K562 (cell line): ENCODE results near the gene MYO1E. TPM values are rescaled to one million over a fixed set of nuclear protein-coding genes. Genes with fewer than 3 reads are reported as not detected.

Source experiments
- ATAC-seq: fragments of 200-7000 bp; cut with Tn5 transposase; 3 replicates; pipeline ENCODE4 v1.9.1; 2020; ENCODE audit warnings: moderate library complexity
- BruUV-seq: library from RNA; stranded (reverse); fragments of 400-500 nt; replicated peaks from 2 replicates; lab custom pipeline; 2021; lab: Mats Ljungman, UMichigan
- CTCF ChIA-PET: fragments of 300-600 bp; formaldehyde crosslinking; extraction: SDS; loops from one replicate; lab custom pipeline; 2021; ENCODE audit warnings: low intra/inter-chr PET ratio; lab: Yijun Ruan, JAX
- POLR2A ChIA-PET: fragments of 300-600, 350-650 bp; sonication (Branson Sonifier 250); formaldehyde crosslinking; extraction: SDS; loops from one replicate; lab custom pipeline; 2021; ENCODE audit warnings: antibody characterized with exemption, inconsistent platforms; lab: Yijun Ruan, JAX
- DNase-seq, 4 experiments: peaks; one replicate each; pipeline versions ENCODE4 v3.0.0 to v3.0.0-alpha.2; 2011 to 2018; ENCODE audit warnings: low spot score in 3 of 4, mixed read lengths in 3 of 4; ENCODE audit errors: extremely low read depth in 1 of 4
- FAIRE-seq: peaks from 2 replicates; lab custom pipeline; 2011; peaks lifted over from hg19 to GRCh38; lab: Jason Lieb, UNC
- H2AFZ ChIP-seq: 2 replicates; pipeline ENCODE4 v1.6.0; 2011; ENCODE audit warnings: low read depth, low read length, control low read depth, inconsistent platforms
- H3K27ac ChIP-seq: fragments of 200-600 bp; 3 replicates; pipeline ENCODE4 v1.8.0; 2011; ENCODE audit warnings: low read depth, mild to moderate bottlenecking, control low read depth, inconsistent platforms, low read length, moderate library complexity, mixed read lengths; ENCODE audit errors: extremely low read depth
- H3K27me3 ChIP-seq, 2 experiments: fragments of 300-600 bp in 1 of 2; 2 replicates in 1 of 2; 3 replicates in 1 of 2; pipeline versions ENCODE4 v1.6.0 to v1.8.0; 2011; ENCODE audit warnings: inconsistent platforms in 2 of 2, low read length in 2 of 2, mild to moderate bottlenecking in 1 of 2, mixed read lengths in 1 of 2, moderate library complexity in 1 of 2; ENCODE audit not compliant: control insufficient read depth in 2 of 2, insufficient read depth in 2 of 2
- H3K36me3 ChIP-seq: fragments of 300-600 bp; 3 replicates; pipeline ENCODE4 v1.8.0; 2011; ENCODE audit warnings: mild to moderate bottlenecking, low read length, inconsistent platforms; ENCODE audit not compliant: control insufficient read depth, insufficient read depth
- H3K4me1 ChIP-seq, 2 experiments: fragments of 200-600 bp in 1 of 2; replicated peaks in 1 of 2; 2 replicates in 1 of 2; 3 replicates in 1 of 2; pipeline versions ENCODE4 v1.5.1 to v1.8.0; 2011; ENCODE audit warnings: inconsistent platforms in 2 of 2, low read length in 2 of 2, mild to moderate bottlenecking in 1 of 2, mixed read lengths in 1 of 2, moderate library complexity in 1 of 2; ENCODE audit not compliant: control insufficient read depth in 2 of 2, insufficient read depth in 2 of 2
- H3K4me2 ChIP-seq: 2 replicates; pipeline ENCODE4 v1.6.1; 2011; ENCODE audit warnings: low read length, control low read depth, inconsistent platforms, mixed read lengths; ENCODE audit not compliant: insufficient read depth
- H3K4me3 ChIP-seq: fragments of 200-600 bp; sonication (generic), shearing (Covaris generic); 2 replicates; pipeline ENCODE4 v1.5.1; 2016; ENCODE audit warnings: control low read depth, inconsistent platforms
- H3K79me2 ChIP-seq: fragments of 200-600 bp; 3 replicates; pipeline ENCODE4 v1.8.0; 2011; ENCODE audit warnings: low read length, inconsistent platforms; ENCODE audit not compliant: control insufficient read depth, insufficient read depth
- H3K9ac ChIP-seq, 2 experiments: 2 replicates each; pipeline versions ENCODE4 v1.6.0 to v1.6.1; 2011; ENCODE audit warnings: low read depth in 2 of 2, low read length in 2 of 2, control low read depth in 1 of 2, inconsistent platforms in 1 of 2, mild to moderate bottlenecking in 1 of 2, mixed read lengths in 1 of 2; ENCODE audit not compliant: insufficient read depth in 1 of 2
- H3K9me1 ChIP-seq: one replicate; pipeline ENCODE4 v1.6.0; 2011; ENCODE audit warnings: inconsistent platforms, mild to moderate bottlenecking, low read length, moderate library complexity; ENCODE audit not compliant: control insufficient read depth, insufficient read depth
- H3K9me3 ChIP-seq: replicated peaks from 2 replicates; pipeline ENCODE4 v1.5.1; 2011; ENCODE audit warnings: low read depth, low read length, inconsistent platforms; ENCODE audit not compliant: control insufficient read depth, insufficient read depth
- H4K20me1 ChIP-seq: replicated peaks from 2 replicates; pipeline ENCODE4 v1.6.1; 2011; ENCODE audit warnings: low read length, inconsistent platforms, mixed read lengths; ENCODE audit not compliant: control insufficient read depth, insufficient read depth
- CBFB ChIP-seq: sonication (generic); formaldehyde crosslinking; IDR thresholded peaks from 2 replicates; pipeline ENCODE4 v1.4.0; 2020; ENCODE audit warnings: mild to moderate bottlenecking, missing genetic modification reagents
- ILF3 ChIP-seq: fragments of 450-650 bp; IDR thresholded peaks from 2 replicates; pipeline ENCODE4 v1.6.1; 2018; ENCODE audit warnings: antibody characterized with exemption, mild to moderate bottlenecking, moderate library complexity, borderline replicate concordance
- ILK ChIP-seq: fragments of 450-650 bp; IDR thresholded peaks from 2 replicates; pipeline ENCODE4 v1.6.1; 2016; ENCODE audit warnings: missing genetic modification characterization, low read depth, mild to moderate bottlenecking, missing compliant biosample characterization, moderate library complexity, borderline replicate concordance
- NEUROD1 ChIP-seq: fragments of 150-350 bp; IDR thresholded peaks from 2 replicates; pipeline ENCODE4 v1.6.1; 2014; ENCODE audit warnings: borderline replicate concordance, low read length, low read depth; ENCODE audit not compliant: partially characterized antibody
- WGBS: fragments of 100-300 bp; shearing (Covaris generic); methylation state at CpG from one replicate; pipeline ENCODE4 v1.1.6; 2016; ENCODE audit warnings: low coverage, mixed read lengths; ENCODE audit not compliant: insufficient coverage; ENCODE audit errors: missing lambda C conversion rate; 5-methylcytosine and 5-hydroxymethylcytosine counted together
- in situ Hi-C: fragments of 300-500 bp; cut with MboI; formaldehyde crosslinking; loops from 4 replicates; pipeline ENCODE4 v1.15.0; 2018; ENCODE audit warnings: inconsistent platforms, mixed read lengths
- intact Hi-C: fragments of 100-400 bp; cut with micrococcal nuclease; formaldehyde crosslinking; loops from 2 replicates; pipeline ENCODE4 v1.14.2; 2022
- polyA plus RNA-seq, 8 experiments: library from polyadenylated mRNA; depleted of rRNA in 4 of 8; stranded (reverse) in 5 of 8; unstranded in 3 of 8; fragments of >200 nt; fragmentation: Nextera tagmentation in 2 of 8; fragmentation: Illumina TruSeq in 1 of 8; extraction: Ambion mirVana in 2 of 8; extraction: Trizol in 1 of 8; gene quantifications; 2 replicates each; pipeline versions ENCODE4 v1.2.1 to v1.2.3, GENCODE V29; 2011 to 2014; ENCODE audit warnings: inconsistent platforms in 1 of 8, missing spikeins in 1 of 8
- total RNA-seq, 7 experiments: library from RNA; depleted of rRNA in 6 of 7; stranded (reverse); fragments of >200 nt in 6 of 7; fragmentation: Illumina TruSeq in 2 of 7; extraction: Trizol in 2 of 7; gene quantifications; 2 replicates each; pipeline versions ENCODE4 v1.2.1 to v1.2.3, GENCODE V29; 2011 to 2021; ENCODE audit warnings: low replicate concordance in 1 of 7
- TF ChIP-seq, protein P1 (sequence below): fragments of 450-650 bp; formaldehyde crosslinking; conservative IDR thresholded peaks from 2 replicates; pipeline ENCODE4 v1.4.0; 2022; ENCODE audit warnings: mild to moderate bottlenecking, missing genetic modification characterization
- TF ChIP-seq, protein P2 (sequence below): fragments of 250-450 bp; sonication (Bioruptor Pico); IDR thresholded peaks from 2 replicates; pipeline ENCODE4 v1.4.0; 2020

The MYO1E gene
- total and polyA plus RNA-seq, 9 of the 15 experiments (the other 6 are each of a cell fraction or from before 2014, with no cell fraction given), result under 0.01 to 0.44 (median 0.01) TPM; not detected in 6

DNA sequence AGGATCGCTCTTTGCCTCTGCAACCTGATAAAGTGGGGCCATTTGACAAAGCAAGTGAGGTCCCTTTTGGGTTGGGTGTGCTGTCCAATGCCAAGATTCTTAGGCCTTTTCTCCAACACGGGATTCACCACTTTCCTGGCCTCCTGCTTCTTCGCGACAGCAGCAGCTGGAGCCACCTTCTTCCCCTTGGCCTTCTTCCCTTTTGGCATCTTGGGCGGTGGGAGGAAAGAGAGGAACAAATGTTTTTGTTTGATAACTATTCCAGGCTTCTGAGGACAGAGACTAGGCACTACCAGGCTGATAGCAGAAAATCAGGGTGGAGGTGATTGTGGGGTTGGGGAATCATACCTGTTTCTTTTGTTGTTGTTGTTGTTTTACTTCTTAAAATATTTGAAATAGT is 35.3 kb upstream of the MYO1E start:
- no peaks in the 10 kb centered on the region for H3K36me3 ChIP-seq
- FAIRE-seq (no peak), DNase-seq (no peak), ATAC-seq (no peak)
- no peak overlapping the region for H3K27ac ChIP-seq
- ChIA-PET CTCF (no interaction called here), POLR2A (no interaction called here)
- H2AFZ ChIP-seq, result no peak overlapping the region
- H3K9ac ChIP-seq, result no peak overlapping the region
- no peak overlapping the region for H3K4me2 ChIP-seq
- H3K27me3 ChIP-seq, result peaks cover 6 to 35% of the 10 kb centered on the region in 2 experiments; a peak in 4 of 5 replicates
- no peaks in the 10 kb centered on the region for H3K79me2 ChIP-seq
- TF ChIP-seq ILK (no peak), CBFB (CRISPR knock-in tag) (no peak), NEUROD1 (no peak), ILF3 (no peak)
- TF ChIP-seq, protein P1, sequence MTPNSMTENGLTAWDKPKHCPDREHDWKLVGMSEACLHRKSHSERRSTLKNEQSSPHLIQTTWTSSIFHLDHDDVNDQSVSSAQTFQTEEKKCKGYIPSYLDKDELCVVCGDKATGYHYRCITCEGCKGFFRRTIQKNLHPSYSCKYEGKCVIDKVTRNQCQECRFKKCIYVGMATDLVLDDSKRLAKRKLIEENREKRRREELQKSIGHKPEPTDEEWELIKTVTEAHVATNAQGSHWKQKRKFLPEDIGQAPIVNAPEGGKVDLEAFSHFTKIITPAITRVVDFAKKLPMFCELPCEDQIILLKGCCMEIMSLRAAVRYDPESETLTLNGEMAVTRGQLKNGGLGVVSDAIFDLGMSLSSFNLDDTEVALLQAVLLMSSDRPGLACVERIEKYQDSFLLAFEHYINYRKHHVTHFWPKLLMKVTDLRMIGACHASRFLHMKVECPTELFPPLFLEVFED (CRISPR knock-in tag), result no peak
- TF ChIP-seq, protein P2, sequence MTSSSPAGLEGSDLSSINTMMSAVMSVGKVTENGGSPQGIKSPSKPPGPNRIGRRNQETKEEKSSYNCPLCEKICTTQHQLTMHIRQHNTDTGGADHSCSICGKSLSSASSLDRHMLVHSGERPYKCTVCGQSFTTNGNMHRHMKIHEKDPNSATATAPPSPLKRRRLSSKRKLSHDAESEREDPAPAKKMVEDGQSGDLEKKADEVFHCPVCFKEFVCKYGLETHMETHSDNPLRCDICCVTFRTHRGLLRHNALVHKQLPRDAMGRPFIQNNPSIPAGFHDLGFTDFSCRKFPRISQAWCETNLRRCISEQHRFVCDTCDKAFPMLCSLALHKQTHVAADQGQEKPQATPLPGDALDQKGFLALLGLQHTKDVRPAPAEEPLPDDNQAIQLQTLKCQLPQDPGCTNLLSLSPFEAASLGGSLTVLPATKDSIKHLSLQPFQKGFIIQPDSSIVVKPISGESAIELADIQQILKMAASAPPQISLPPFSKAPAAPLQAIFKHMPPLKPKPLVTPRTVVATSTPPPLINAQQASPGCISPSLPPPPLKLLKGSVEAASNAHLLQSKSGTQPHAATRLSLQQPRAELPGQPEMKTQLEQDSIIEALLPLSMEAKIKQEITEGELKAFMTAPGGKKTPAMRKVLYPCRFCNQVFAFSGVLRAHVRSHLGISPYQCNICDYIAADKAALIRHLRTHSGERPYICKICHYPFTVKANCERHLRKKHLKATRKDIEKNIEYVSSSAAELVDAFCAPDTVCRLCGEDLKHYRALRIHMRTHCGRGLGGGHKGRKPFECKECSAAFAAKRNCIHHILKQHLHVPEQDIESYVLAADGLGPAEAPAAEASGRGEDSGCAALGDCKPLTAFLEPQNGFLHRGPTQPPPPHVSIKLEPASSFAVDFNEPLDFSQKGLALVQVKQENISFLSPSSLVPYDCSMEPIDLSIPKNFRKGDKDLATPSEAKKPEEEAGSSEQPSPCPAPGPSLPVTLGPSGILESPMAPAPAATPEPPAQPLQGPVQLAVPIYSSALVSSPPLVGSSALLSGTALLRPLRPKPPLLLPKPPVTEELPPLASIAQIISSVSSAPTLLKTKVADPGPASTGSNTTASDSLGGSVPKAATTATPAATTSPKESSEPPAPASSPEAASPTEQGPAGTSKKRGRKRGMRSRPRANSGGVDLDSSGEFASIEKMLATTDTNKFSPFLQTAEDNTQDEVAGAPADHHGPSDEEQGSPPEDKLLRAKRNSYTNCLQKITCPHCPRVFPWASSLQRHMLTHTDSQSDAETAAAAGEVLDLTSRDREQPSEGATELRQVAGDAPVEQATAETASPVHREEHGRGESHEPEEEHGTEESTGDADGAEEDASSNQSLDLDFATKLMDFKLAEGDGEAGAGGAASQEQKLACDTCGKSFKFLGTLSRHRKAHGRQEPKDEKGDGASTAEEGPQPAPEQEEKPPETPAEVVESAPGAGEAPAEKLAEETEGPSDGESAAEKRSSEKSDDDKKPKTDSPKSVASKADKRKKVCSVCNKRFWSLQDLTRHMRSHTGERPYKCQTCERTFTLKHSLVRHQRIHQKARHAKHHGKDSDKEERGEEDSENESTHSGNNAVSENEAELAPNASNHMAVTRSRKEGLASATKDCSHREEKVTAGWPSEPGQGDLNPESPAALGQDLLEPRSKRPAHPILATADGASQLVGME, result no peak
- peaks cover 4% of the 10 kb centered on the region for H3K9me1 ChIP-seq
- 0% methylated on average over 5 of the region's 5 CpGs for WGBS
- no peak overlapping the region for H3K4me3 ChIP-seq
- H4K20me1 ChIP-seq, result no peaks in the 10 kb centered on the region
- in situ Hi-C loops (no loop called here), intact Hi-C loops (no loop called here)
- no peaks in the 10 kb centered on the region for H3K9me3 ChIP-seq
- H3K4me1 ChIP-seq, result no peaks in the 10 kb centered on the region
- BruUV-seq, result no TSS peak
